ENCODE measurements around the gene KDR.

DNA sequence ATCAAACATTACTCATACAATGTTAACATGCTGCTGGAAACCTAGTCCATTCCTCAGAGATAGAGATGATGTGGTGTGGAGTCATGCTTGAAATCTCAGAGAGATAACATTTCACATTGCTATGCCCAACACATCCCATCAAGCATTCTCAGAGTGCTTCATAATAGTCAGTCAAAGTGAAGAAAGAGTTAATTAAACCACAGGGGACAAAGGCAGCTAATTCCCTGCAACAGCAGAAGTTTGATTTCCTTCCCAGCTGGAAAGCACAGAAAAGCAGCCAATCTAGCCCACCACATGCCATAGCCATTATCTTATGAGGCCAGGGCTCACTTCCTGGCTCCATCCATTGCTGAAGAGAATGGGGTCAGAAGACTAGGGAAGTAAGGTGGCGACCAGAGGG is 8.9 kb downstream of the KDR start:
- TF ChIP-seq, protein P1, sequence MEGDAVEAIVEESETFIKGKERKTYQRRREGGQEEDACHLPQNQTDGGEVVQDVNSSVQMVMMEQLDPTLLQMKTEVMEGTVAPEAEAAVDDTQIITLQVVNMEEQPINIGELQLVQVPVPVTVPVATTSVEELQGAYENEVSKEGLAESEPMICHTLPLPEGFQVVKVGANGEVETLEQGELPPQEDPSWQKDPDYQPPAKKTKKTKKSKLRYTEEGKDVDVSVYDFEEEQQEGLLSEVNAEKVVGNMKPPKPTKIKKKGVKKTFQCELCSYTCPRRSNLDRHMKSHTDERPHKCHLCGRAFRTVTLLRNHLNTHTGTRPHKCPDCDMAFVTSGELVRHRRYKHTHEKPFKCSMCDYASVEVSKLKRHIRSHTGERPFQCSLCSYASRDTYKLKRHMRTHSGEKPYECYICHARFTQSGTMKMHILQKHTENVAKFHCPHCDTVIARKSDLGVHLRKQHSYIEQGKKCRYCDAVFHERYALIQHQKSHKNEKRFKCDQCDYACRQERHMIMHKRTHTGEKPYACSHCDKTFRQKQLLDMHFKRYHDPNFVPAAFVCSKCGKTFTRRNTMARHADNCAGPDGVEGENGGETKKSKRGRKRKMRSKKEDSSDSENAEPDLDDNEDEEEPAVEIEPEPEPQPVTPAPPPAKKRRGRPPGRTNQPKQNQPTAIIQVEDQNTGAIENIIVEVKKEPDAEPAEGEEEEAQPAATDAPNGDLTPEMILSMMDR (IDR thresholded peaks at IDR 0.05): no peak
- TF ChIP-seq POLR2A (IDR thresholded peaks at IDR 0.05): no peak

Data from suprapubic skin (tissue), 3 donors.